BLaER1 treated with 17β-estradiol and CSF1 and Interleukin-3, amounts not matched to agents 10 nM and 100 nM (cell line): ENCODE data around the gene ZNF350.
"Not testable (repeated sequence)": the region's sequence is repeated elsewhere in the genome, so short reads cannot be mapped to it uniquely, and the experiment has no call there.

Source experiments
- H3K27ac ChIP-seq, 11 experiments: shearing (Covaris generic); formaldehyde crosslinking; 2 replicates each; pipeline ENCODE4 v1.8.1; 2022
- H3K27me3 ChIP-seq, 11 experiments: shearing (Covaris generic); formaldehyde crosslinking; 2 replicates each; pipeline ENCODE4 v1.8.1; 2022
- H3K36me3 ChIP-seq, 11 experiments: shearing (Covaris generic); formaldehyde crosslinking; 2 replicates each; pipeline ENCODE4 v1.8.1; 2022
- H3K4me1 ChIP-seq, 10 experiments: shearing (Covaris generic); formaldehyde crosslinking; 2 replicates each; pipeline ENCODE4 v1.8.1; 2022
- H3K4me2 ChIP-seq, 11 experiments: shearing (Covaris generic); formaldehyde crosslinking; 2 replicates each; pipeline ENCODE4 v1.8.1; 2022
- H3K4me3 ChIP-seq, 10 experiments: shearing (Covaris generic); formaldehyde crosslinking; 2 replicates each; pipeline ENCODE4 v1.8.1; 2022
- H3K9ac ChIP-seq, 11 experiments: shearing (Covaris generic); formaldehyde crosslinking; 2 replicates each; pipeline ENCODE4 v1.8.1; 2022
- H3K9me3 ChIP-seq, 11 experiments: shearing (Covaris generic); formaldehyde crosslinking; replicated peaks in 1 of 11; 2 replicates each; pipeline ENCODE4 v1.8.1; 2022
- H4K20me1 ChIP-seq, 11 experiments: shearing (Covaris generic); formaldehyde crosslinking; 2 replicates each; pipeline ENCODE4 v1.8.1; 2022
- Cebpa-rat ChIP-seq, 11 experiments: shearing (Covaris generic); IDR thresholded peaks; 2 replicates each; pipeline ENCODE4 v1.8.1; 2022

ZNF350 gene

GRCh38 chr19:52020506-52020905 is 33.9 kb upstream of the ZNF350 start:
- no peak overlapping the region for H3K4me2 ChIP-seq
- H3K4me1 ChIP-seq: no peaks in the 10 kb centered on the region
- peak overlapping the region in 4 of 10 experiments; percentile 1 to 19 (median 3); a peak in 3 of 20 replicates for H3K4me3 ChIP-seq
- H3K27me3 ChIP-seq: no peaks in the 10 kb centered on the region
- no peak overlapping the region for H3K27ac ChIP-seq
- H3K36me3 ChIP-seq: peaks cover 100% of the 10 kb centered on the region in 11 experiments
- H3K9me3 ChIP-seq: peaks cover 100% of the 10 kb centered on the region in 11 experiments
- H4K20me1 ChIP-seq: no peaks in the 10 kb centered on the region
- H3K9ac ChIP-seq: no peak overlapping the region
- TF ChIP-seq Cebpa-rat (IDR thresholded peaks at IDR 0.05): no peak

GRCh38 chr19:52010674-52011073 is 24.0 kb upstream of the ZNF350 start:
- peaks cover 57 to 80% (median 72%) of the 10 kb centered on the region in 11 experiments for H3K9me3 ChIP-seq

GRCh38 chr19:52007806-52008557 is 21.3 kb upstream of the ZNF350 start, which contains the start of gene ZNF615:
TSS of gene ZNF615 (minus strand) at chr19:52008211. CDS start at chr19:52003711, 4,500 bp downstream.
- Histone ChIP-seq H3K4me2 (peak within 1 kb of the TSS; percentile 78 to 99 (median 88)), H3K9me3 (peaks cover 60 to 81% (median 74%) of the 10 kb centered on the region in 11 experiments), H3K4me1 (peaks cover 3 to 10% (median 6%) of the 10 kb centered on the region in 10 experiments; a peak in 14 of 20 replicates), H3K9ac (peak within 1 kb of the TSS; percentile 78 to 91 (median 88)), H4K20me1 (no peaks in the 10 kb centered on the region), H3K36me3 (peaks cover 33 to 57% (median 47%) of the 10 kb centered on the region in 11 experiments), H3K27me3 (no peaks in the 10 kb centered on the region), H3K27ac (peak within 1 kb of the TSS; percentile 85 to 95 (median 91)), H3K4me3 (peak within 1 kb of the TSS; percentile 72 to 93 (median 82))
- TF ChIP-seq Cebpa-rat (IDR thresholded peaks at IDR 0.05): no peak

More at GRCh38 chr19:52010674-52011073, 24.0 kb upstream of the ZNF350 start:
- Histone ChIP-seq H3K4me3 (no peak overlapping the region), H3K27ac (no peak overlapping the region), H3K27me3 (no peaks in the 10 kb centered on the region), H3K36me3 (peaks cover 39 to 57% (median 47%) of the 10 kb centered on the region in 11 experiments), H3K9ac (no peak overlapping the region), H3K4me2 (no peak overlapping the region), H4K20me1 (no peaks in the 10 kb centered on the region), H3K4me1 (peaks cover 3 to 10% (median 6%) of the 10 kb centered on the region in 10 experiments; a peak in 14 of 20 replicates)
- TF ChIP-seq Cebpa-rat (IDR thresholded peaks at IDR 0.05): no peak

GRCh38 chr19:52007451-52007805 is 20.8 kb upstream of the ZNF350 start:
- peaks cover 33 to 57% (median 47%) of the 10 kb centered on the region in 11 experiments for H3K36me3 ChIP-seq
- peak overlapping the region; percentile 78 to 91 (median 88) for H3K9ac ChIP-seq
- TF ChIP-seq Cebpa-rat (IDR thresholded peaks at IDR 0.05): no peak
- H3K4me1 ChIP-seq: peaks cover 3 to 10% (median 6%) of the 10 kb centered on the region in 10 experiments; a peak in 14 of 20 replicates
- peak overlapping the region; percentile 78 to 99 (median 88) for H3K4me2 ChIP-seq
- H3K27me3 ChIP-seq: no peaks in the 10 kb centered on the region
- H3K9me3 ChIP-seq: peaks cover 60 to 81% (median 74%) of the 10 kb centered on the region in 11 experiments
- H3K4me3 ChIP-seq: peak overlapping the region; percentile 72 to 93 (median 82)
- H3K27ac ChIP-seq: peak overlapping the region; percentile 85 to 95 (median 91)
- H4K20me1 ChIP-seq: no peaks in the 10 kb centered on the region

- no peak for TF ChIP-seq Cebpa-rat (IDR thresholded peaks at IDR 0.05)
- Histone ChIP-seq H3K4me1 (no peaks in the 10 kb centered on the region), H3K9ac (no peak overlapping the region), H3K27ac (no peak overlapping the region), H3K9me3 (peaks cover 96 to 100% (median 98%) of the 10 kb centered on the region in 11 experiments), H3K27me3 (no peaks in the 10 kb centered on the region), H3K36me3 (peaks cover 75 to 94% (median 85%) of the 10 kb centered on the region in 11 experiments), H3K4me2 (no peak overlapping the region), H3K4me3 (peak overlapping the region; percentile 0 to 52 (median 30); a peak in 14 of 20 replicates), H4K20me1 (no peaks in the 10 kb centered on the region)
Observed at GRCh38 chr19:51994048-51994644, 7.5 kb upstream of the ZNF350 start.

GRCh38 chr19:51993422-51993821 is 6.8 kb upstream of the ZNF350 start:
- Histone ChIP-seq H3K4me2 (no peak overlapping the region), H3K27me3 (no peaks in the 10 kb centered on the region), H4K20me1 (no peaks in the 10 kb centered on the region), H3K9ac (no peak overlapping the region), H3K4me1 (no peaks in the 10 kb centered on the region), H3K9me3 (peaks cover 96 to 100% (median 98%) of the 10 kb centered on the region in 11 experiments), H3K4me3 (peak overlapping the region in 9 of 10 experiments; percentile 0 to 52 (median 32); a peak in 14 of 20 replicates), H3K36me3 (peaks cover 68 to 88% (median 78%) of the 10 kb centered on the region in 11 experiments), H3K27ac (no peak overlapping the region)
- TF ChIP-seq Cebpa-rat (IDR thresholded peaks at IDR 0.05): no peak

- peaks cover 5 to 11% (median 7%) of the 10 kb centered on the region in 10 experiments; a peak in 13 of 20 replicates for H3K4me1 ChIP-seq
- H4K20me1 ChIP-seq: no peaks in the 10 kb centered on the region
- H3K27me3 ChIP-seq: no peaks in the 10 kb centered on the region
- H3K9ac ChIP-seq: no peak overlapping the region
- H3K9me3 ChIP-seq: peaks cover 91 to 97% (median 94%) of the 10 kb centered on the region in 11 experiments
- no peak for TF ChIP-seq Cebpa-rat (IDR thresholded peaks at IDR 0.05)
- no peak overlapping the region for H3K4me2 ChIP-seq
- peaks cover 65 to 77% (median 73%) of the 10 kb centered on the region in 11 experiments for H3K36me3 ChIP-seq
- no peak overlapping the region for H3K27ac ChIP-seq
- H3K4me3 ChIP-seq: peak overlapping the region in 2 of 10 experiments; percentile 31 to 35; a peak in 1 of 20 replicates
Observed at GRCh38 chr19:51983361-51983760, 3.3 kb downstream of the ZNF350 start.

- not testable (repeated sequence) for H3K4me2 ChIP-seq, H3K9ac ChIP-seq, H3K27me3 ChIP-seq, H4K20me1 ChIP-seq, H3K27ac ChIP-seq
- Histone ChIP-seq H3K4me3 (peak overlapping the region in 3 of 10 experiments; percentile 22 to 31 (median 30); a peak in 1 of 20 replicates), H3K9me3 (peaks cover 100% of the 10 kb centered on the region in 11 experiments), H3K36me3 (peaks cover 89 to 99% (median 96%) of the 10 kb centered on the region in 11 experiments), H3K4me1 (peaks cover 5 to 11% (median 7%) of the 10 kb centered on the region in 10 experiments; a peak in 13 of 20 replicates)
Observed at GRCh38 chr19:51980926-51981325, 5.7 kb downstream of the ZNF350 start.
